Astrocyte (in vitro differentiated cells and primary cell): ENCODE data around the gene DCBLD1. TPM values are rescaled to one million over a fixed set of nuclear protein-coding genes. Genes with fewer than 3 reads are reported as not detected.
A peak's percentile ranks its signal among the peaks of the same experiment; 100 is the strongest.

Source experiments
- DNase-seq: peaks from one replicate; pipeline ENCODE4 v3.0.0-alpha.2; 2010; ENCODE audit warnings: low read depth
- FAIRE-seq: peaks from 2 replicates; lab custom pipeline; 2011; peaks lifted over from hg19 to GRCh38; lab: Jason Lieb, UNC
- H2AFZ ChIP-seq: 2 replicates; pipeline ENCODE4 v1.6.0; 2012; ENCODE audit warnings: low read depth, low read length, inconsistent platforms
- H3K27ac ChIP-seq: 2 replicates; pipeline ENCODE4 v1.5.1; 2011; ENCODE audit warnings: low read depth, low read length, inconsistent platforms
- H3K27me3 ChIP-seq: 2 replicates; pipeline ENCODE4 v1.6.0; 2011; ENCODE audit warnings: low read length, inconsistent platforms; ENCODE audit not compliant: insufficient read depth
- H3K36me3 ChIP-seq: 2 replicates; pipeline ENCODE4 v1.5.1; 2011; ENCODE audit warnings: low read length, inconsistent platforms; ENCODE audit not compliant: insufficient read depth
- H3K4me1 ChIP-seq: 2 replicates; pipeline ENCODE4 v1.5.1; 2011; ENCODE audit warnings: low read length, inconsistent platforms; ENCODE audit not compliant: insufficient read depth
- H3K4me2 ChIP-seq: 2 replicates; pipeline ENCODE4 v1.6.0; 2012; ENCODE audit warnings: low read length, inconsistent platforms
- H3K4me3 ChIP-seq: 2 replicates; pipeline ENCODE4 v1.5.1; 2011; ENCODE audit warnings: low read depth, mild to moderate bottlenecking, low read length, inconsistent platforms; ENCODE audit not compliant: insufficient read depth
- H3K79me2 ChIP-seq: 2 replicates; pipeline ENCODE4 v1.6.0; 2012; ENCODE audit warnings: mild to moderate bottlenecking, low read length, inconsistent platforms; ENCODE audit not compliant: insufficient read depth
- H3K9ac ChIP-seq: 2 replicates; pipeline ENCODE4 v1.6.0; 2012; ENCODE audit warnings: mild to moderate bottlenecking, low read length, inconsistent platforms
- H3K9me3 ChIP-seq: 2 replicates; pipeline ENCODE4 v1.5.1; 2012; ENCODE audit warnings: low read depth, mild to moderate bottlenecking, low read length, inconsistent platforms; ENCODE audit not compliant: insufficient read depth
- H4K20me1 ChIP-seq: 2 replicates; pipeline ENCODE4 v1.6.0; 2012; ENCODE audit warnings: low read length, inconsistent platforms; ENCODE audit not compliant: insufficient read depth
- H3K27ac Mint-ChIP-seq: one replicate; pipeline ENCODE4 v1.8.0; 2021; ENCODE audit warnings: mild to moderate bottlenecking, mixed read lengths; ENCODE audit not compliant: unreplicated experiment
- H3K27me3 Mint-ChIP-seq: one replicate; pipeline ENCODE4 v1.8.0; 2021; ENCODE audit warnings: low read depth, mixed read lengths; ENCODE audit not compliant: unreplicated experiment
- H3K36me3 Mint-ChIP-seq: one replicate; pipeline ENCODE4 v1.8.0; 2021; ENCODE audit warnings: low read depth, mixed read lengths; ENCODE audit not compliant: unreplicated experiment
- H3K4me1 Mint-ChIP-seq: one replicate; pipeline ENCODE4 v1.8.0; 2021; ENCODE audit warnings: low read depth, mixed read lengths; ENCODE audit not compliant: unreplicated experiment
- H3K4me3 Mint-ChIP-seq: one replicate; pipeline ENCODE4 v1.8.0; 2021; ENCODE audit warnings: mild to moderate bottlenecking, moderate library complexity, mixed read lengths; ENCODE audit not compliant: unreplicated experiment
- H3K9me3 Mint-ChIP-seq: one replicate; pipeline ENCODE4 v1.8.0; 2021; ENCODE audit warnings: mild to moderate bottlenecking, mixed read lengths; ENCODE audit not compliant: unreplicated experiment
- EZH2 ChIP-seq: IDR thresholded peaks from 2 replicates; pipeline ENCODE4 v1.6.1; 2012; ENCODE audit warnings: mild to moderate bottlenecking, low read length, inconsistent platforms; ENCODE audit not compliant: insufficient read depth
- total RNA-seq: library from RNA; stranded (reverse); gene quantifications from 2 replicates; pipeline ENCODE4 v1.2.1, GENCODE V29; 2021
- TF ChIP-seq, protein P1 (sequence below): IDR thresholded peaks from 2 replicates; pipeline ENCODE4 v1.5.1; 2011; ENCODE audit warnings: low read depth, mild to moderate bottlenecking, inconsistent platforms, low read length, moderate library complexity; ENCODE audit not compliant: insufficient read depth

Gene DCBLD1
- total RNA-seq, 1 donor from 2014 or later = 36.8 TPM

DNA sequence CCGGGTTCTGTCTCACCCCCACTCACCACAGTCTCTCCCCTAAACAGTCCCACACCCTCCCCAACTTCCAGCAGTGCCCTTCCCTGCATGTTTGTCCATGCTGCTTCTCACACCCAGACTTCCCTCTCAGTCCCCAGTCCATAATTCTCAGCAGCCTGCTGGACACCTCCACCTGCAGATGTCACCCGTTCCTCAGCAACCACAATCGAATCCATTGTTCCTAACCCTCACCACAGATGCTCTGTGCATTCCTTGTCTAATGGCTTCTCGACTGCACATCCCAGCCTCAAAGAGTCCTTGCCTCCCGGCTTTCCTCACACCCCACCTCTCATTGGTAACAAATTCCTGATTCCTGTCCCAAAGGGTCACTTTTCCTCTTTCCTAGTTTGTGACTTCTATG is 64.2 kb downstream of the DCBLD1 start:
- no peak for FAIRE-seq
- H3K36me3 Mint-ChIP-seq = peaks cover 18% of the 10 kb centered on the region
- no peak overlapping the region for H2AFZ ChIP-seq

DNA sequence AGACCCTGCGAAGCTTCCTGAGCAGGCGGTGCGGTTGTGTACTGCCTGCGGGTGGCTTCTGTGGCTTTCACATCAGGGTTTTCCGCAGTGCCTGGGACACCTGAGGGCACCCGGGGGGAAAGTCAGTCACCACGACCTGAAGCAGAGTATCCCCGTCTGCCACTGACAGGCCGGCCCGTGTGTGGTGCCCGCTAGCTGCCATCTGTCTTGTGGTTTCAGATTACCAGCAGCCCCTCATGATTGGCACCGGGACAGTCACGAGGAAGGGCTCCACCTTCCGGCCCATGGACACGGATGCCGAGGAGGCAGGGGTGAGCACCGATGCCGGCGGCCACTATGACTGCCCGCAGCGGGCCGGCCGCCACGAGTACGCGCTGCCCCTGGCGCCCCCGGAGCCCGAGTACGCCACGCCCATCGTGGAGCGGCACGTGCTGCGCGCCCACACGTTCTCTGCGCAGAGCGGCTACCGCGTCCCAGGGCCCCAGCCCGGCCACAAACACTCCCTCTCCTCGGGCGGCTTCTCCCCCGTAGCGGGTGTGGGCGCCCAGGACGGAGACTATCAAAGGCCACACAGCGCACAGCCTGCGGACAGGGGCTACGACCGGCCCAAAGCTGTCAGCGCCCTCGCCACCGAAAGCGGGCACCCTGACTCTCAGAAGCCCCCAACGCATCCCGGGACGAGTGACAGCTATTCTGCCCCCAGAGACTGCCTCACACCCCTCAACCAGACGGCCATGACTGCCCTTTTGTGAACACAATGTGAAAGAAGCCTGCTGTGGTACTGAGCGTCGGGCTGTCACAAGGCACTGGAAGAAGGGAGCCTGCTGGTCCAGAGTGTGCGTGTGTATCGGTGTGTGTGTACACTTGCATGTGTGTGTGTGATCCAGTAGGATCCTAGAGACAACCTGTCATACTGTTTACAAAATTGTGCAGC is 65.5 kb downstream of the DCBLD1 start:
- peak overlapping the region; percentile 60 for H3K4me3 Mint-ChIP-seq
- H2AFZ ChIP-seq = peak overlapping the region; percentile 28
- H3K27ac Mint-ChIP-seq = peak overlapping the region; percentile 20

More for the DNA sequence above, 64.2 kb downstream of the DCBLD1 start:
- no peak for DNase-seq
- H3K27ac ChIP-seq = no peak overlapping the region
- H4K20me1 ChIP-seq = no peaks in the 10 kb centered on the region
- H3K36me3 ChIP-seq = peaks cover 35% of the 10 kb centered on the region
- H3K9me3 ChIP-seq = no peaks in the 10 kb centered on the region
- peaks cover 9% of the 10 kb centered on the region for H3K79me2 ChIP-seq
- Mint-ChIP-seq H3K27me3 (no peaks in the 10 kb centered on the region), H3K4me1 (peaks cover 55% of the 10 kb centered on the region), H3K9me3 (no peaks in the 10 kb centered on the region), H3K27ac (peak overlapping the region; percentile 34), H3K4me3 (no peak overlapping the region)
- H3K27me3 ChIP-seq = no peaks in the 10 kb centered on the region
- no peak overlapping the region for H3K9ac ChIP-seq
- H3K4me2 ChIP-seq = no peak overlapping the region
- H3K4me3 ChIP-seq = no peak overlapping the region
- TF ChIP-seq, protein P1, sequence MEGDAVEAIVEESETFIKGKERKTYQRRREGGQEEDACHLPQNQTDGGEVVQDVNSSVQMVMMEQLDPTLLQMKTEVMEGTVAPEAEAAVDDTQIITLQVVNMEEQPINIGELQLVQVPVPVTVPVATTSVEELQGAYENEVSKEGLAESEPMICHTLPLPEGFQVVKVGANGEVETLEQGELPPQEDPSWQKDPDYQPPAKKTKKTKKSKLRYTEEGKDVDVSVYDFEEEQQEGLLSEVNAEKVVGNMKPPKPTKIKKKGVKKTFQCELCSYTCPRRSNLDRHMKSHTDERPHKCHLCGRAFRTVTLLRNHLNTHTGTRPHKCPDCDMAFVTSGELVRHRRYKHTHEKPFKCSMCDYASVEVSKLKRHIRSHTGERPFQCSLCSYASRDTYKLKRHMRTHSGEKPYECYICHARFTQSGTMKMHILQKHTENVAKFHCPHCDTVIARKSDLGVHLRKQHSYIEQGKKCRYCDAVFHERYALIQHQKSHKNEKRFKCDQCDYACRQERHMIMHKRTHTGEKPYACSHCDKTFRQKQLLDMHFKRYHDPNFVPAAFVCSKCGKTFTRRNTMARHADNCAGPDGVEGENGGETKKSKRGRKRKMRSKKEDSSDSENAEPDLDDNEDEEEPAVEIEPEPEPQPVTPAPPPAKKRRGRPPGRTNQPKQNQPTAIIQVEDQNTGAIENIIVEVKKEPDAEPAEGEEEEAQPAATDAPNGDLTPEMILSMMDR = no peak
- TF ChIP-seq EZH2 = no peak
- peaks cover 41% of the 10 kb centered on the region for H3K4me1 ChIP-seq

More for the DNA sequence above, 65.5 kb downstream of the DCBLD1 start:
- no peaks in the 10 kb centered on the region for H3K27me3 Mint-ChIP-seq
- Histone ChIP-seq H4K20me1 (no peaks in the 10 kb centered on the region), H3K4me3 (peak overlapping the region; percentile 40), H3K36me3 (peaks cover 32% of the 10 kb centered on the region), H3K27me3 (no peaks in the 10 kb centered on the region), H3K79me2 (peaks cover 9% of the 10 kb centered on the region), H3K27ac (peak overlapping the region; percentile 90), H3K9me3 (no peaks in the 10 kb centered on the region), H3K4me2 (peak overlapping the region; percentile 81), H3K9ac (peak overlapping the region; percentile 72), H3K4me1 (peaks cover 47% of the 10 kb centered on the region)
- DNase-seq = peak; percentile 58
- TF ChIP-seq, protein P1 = no peak
- TF ChIP-seq EZH2 = no peak
- H3K9me3 Mint-ChIP-seq = no peaks in the 10 kb centered on the region
- peaks cover 15% of the 10 kb centered on the region for H3K36me3 Mint-ChIP-seq
- FAIRE-seq = no peak
- peaks cover 55% of the 10 kb centered on the region for H3K4me1 Mint-ChIP-seq
